Measurements from ENCODE around the gene PARS2. TPM values are rescaled to one million over a fixed set of nuclear protein-coding genes. Genes with fewer than 3 reads are reported as not detected.
A peak's percentile ranks its signal among the peaks of the same experiment; 100 is the strongest.

The PARS2 gene
- total RNA-seq, 2 experiments from 2014 or later: 5.3 to 7.6 TPM

GRCh38 chr1:54808443-54809207, 44.3 kb upstream of the PARS2 start:
- DNase-seq (ENCODE audit: low spot score): no peak
- Histone ChIP-seq H3K4me1 (ENCODE audit: insufficient read depth, low read length, poor library complexity, severe bottlenecking) (no peaks in the 10 kb centered on the region), H3K4me2 (ENCODE audit: low read length) (no peak overlapping the region), H3K27ac (ENCODE audit: low read depth, low read length, poor library complexity, severe bottlenecking) (no peak overlapping the region), H3K9me2 (ENCODE audit: insufficient read depth, low read length) (no peaks in the 10 kb centered on the region), H2AFZ (ENCODE audit: low read length) (no peak overlapping the region), H3K36me3 (ENCODE audit: insufficient read depth, low read length) (no peaks in the 10 kb centered on the region), H4K20me1 (ENCODE audit: insufficient read depth, low read length) (no peaks in the 10 kb centered on the region), H3K79me2 (ENCODE audit: insufficient read depth, low read depth, low read length) (no peaks in the 10 kb centered on the region), H3K9me3 (ENCODE audit: low read length) (no peaks in the 10 kb centered on the region), H3K4me3 (ENCODE audit: low read depth, low read length, poor library complexity, severe bottlenecking) (no peak overlapping the region)
- POLR2A ChIA-PET: no interaction called here
- TF ChIP-seq, protein P1, sequence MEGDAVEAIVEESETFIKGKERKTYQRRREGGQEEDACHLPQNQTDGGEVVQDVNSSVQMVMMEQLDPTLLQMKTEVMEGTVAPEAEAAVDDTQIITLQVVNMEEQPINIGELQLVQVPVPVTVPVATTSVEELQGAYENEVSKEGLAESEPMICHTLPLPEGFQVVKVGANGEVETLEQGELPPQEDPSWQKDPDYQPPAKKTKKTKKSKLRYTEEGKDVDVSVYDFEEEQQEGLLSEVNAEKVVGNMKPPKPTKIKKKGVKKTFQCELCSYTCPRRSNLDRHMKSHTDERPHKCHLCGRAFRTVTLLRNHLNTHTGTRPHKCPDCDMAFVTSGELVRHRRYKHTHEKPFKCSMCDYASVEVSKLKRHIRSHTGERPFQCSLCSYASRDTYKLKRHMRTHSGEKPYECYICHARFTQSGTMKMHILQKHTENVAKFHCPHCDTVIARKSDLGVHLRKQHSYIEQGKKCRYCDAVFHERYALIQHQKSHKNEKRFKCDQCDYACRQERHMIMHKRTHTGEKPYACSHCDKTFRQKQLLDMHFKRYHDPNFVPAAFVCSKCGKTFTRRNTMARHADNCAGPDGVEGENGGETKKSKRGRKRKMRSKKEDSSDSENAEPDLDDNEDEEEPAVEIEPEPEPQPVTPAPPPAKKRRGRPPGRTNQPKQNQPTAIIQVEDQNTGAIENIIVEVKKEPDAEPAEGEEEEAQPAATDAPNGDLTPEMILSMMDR (conservative IDR thresholded peaks at IDR 0.05; ENCODE audit: low read length): peak; percentile 53
- no peak for TF ChIP-seq EZH2phosphoT487 (IDR thresholded peaks at IDR 0.05; ENCODE audit: borderline replicate concordance, low read depth, low read length)
- BruUV-seq (replicated peaks): no TSS peak
- CTCF ChIA-PET (ENCODE audit: unreplicated experiment): interaction anchor here (0.5 kb wide), 1 partner anchor 862 kb away, joined by 4 read pairs; the partner anchor contains the start of gene LRRC42
- intact Hi-C loops (cut with micrococcal nuclease; ENCODE audit: unreplicated experiment): no loop called here

- Histone ChIP-seq H2AFZ (ENCODE audit: low read length) (no peak overlapping the region), H3K36me3 (ENCODE audit: insufficient read depth, low read length) (no peaks in the 10 kb centered on the region), H3K79me2 (ENCODE audit: insufficient read depth, low read depth, low read length) (no peaks in the 10 kb centered on the region), H3K4me2 (ENCODE audit: low read length) (no peak overlapping the region), H3K27ac (ENCODE audit: low read depth, low read length, poor library complexity, severe bottlenecking) (no peak overlapping the region), H3K9me2 (ENCODE audit: insufficient read depth, low read length) (no peaks in the 10 kb centered on the region), H3K4me1 (ENCODE audit: insufficient read depth, low read length, poor library complexity, severe bottlenecking) (no peaks in the 10 kb centered on the region), H3K9me3 (ENCODE audit: low read length) (no peaks in the 10 kb centered on the region), H4K20me1 (ENCODE audit: insufficient read depth, low read length) (no peaks in the 10 kb centered on the region), H3K4me3 (ENCODE audit: low read depth, low read length, poor library complexity, severe bottlenecking) (no peak overlapping the region)
- POLR2A ChIA-PET: interaction anchor here (0.5 kb wide), 1 partner anchor 24 kb away, joined by 3 read pairs; no protein-coding TSS in a partner anchor
- BruUV-seq (replicated peaks): no TSS peak
- intact Hi-C loops (cut with micrococcal nuclease; ENCODE audit: unreplicated experiment): no loop called here
- CTCF ChIA-PET (ENCODE audit: unreplicated experiment): no interaction called here
- TF ChIP-seq, protein P1 (conservative IDR thresholded peaks at IDR 0.05; ENCODE audit: low read length): no peak
- TF ChIP-seq EZH2phosphoT487 (IDR thresholded peaks at IDR 0.05; ENCODE audit: borderline replicate concordance, low read depth, low read length): no peak
- DNase-seq (ENCODE audit: low spot score): no peak
These were observed 43.4 kb upstream of the PARS2 start for GRCh38 chr1:54807756-54808155.

Measured in OCI-LY7 (cell line).